ENCODE data around the gene SPSB2.

DNA sequence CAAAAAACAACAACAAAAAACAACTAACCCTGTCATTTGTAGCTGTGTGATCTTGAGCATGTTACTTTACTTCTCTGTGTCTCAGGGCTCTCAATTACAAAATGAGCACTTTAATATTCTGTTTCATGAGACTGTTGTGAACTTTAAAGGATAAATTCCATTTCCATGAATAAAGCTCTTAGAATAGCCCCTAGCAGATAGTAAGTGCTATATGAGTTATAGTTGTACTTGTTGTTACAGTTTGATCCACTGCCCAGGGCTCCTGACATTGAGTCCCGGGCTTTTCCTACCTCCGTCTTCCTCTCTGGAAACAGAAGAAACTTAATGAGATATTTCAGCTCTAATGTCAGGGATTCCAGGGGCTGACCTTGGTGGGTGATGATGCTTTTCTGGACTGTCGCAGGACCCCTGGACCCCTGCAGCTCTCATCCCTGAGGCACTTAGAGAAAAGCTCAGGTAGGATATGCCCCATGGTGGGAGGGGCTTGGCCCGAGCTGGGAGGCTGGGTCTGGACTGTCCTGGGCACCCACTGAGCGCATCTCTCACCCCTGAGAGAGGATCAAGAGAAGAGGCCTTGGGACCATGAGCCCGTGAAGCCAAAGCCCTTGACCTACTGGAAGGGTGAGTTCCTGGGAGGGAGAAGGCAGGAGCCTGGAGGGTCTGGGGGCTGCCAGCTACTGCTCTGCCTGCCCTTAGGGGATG is 39.8 kb downstream of the SPSB2 start:
- TF ChIP-seq, protein P1, sequence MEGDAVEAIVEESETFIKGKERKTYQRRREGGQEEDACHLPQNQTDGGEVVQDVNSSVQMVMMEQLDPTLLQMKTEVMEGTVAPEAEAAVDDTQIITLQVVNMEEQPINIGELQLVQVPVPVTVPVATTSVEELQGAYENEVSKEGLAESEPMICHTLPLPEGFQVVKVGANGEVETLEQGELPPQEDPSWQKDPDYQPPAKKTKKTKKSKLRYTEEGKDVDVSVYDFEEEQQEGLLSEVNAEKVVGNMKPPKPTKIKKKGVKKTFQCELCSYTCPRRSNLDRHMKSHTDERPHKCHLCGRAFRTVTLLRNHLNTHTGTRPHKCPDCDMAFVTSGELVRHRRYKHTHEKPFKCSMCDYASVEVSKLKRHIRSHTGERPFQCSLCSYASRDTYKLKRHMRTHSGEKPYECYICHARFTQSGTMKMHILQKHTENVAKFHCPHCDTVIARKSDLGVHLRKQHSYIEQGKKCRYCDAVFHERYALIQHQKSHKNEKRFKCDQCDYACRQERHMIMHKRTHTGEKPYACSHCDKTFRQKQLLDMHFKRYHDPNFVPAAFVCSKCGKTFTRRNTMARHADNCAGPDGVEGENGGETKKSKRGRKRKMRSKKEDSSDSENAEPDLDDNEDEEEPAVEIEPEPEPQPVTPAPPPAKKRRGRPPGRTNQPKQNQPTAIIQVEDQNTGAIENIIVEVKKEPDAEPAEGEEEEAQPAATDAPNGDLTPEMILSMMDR (IDR thresholded peaks at IDR 0.05) = no peak
- no peak for TF ChIP-seq POLR2A (IDR thresholded peaks at IDR 0.05)

All from esophagus squamous epithelium (tissue), 4 donors.